HepG2 (cell line): ENCODE measurements around the gene SLC25A45. TPM values are rescaled to one million over a fixed set of nuclear protein-coding genes. Genes with fewer than 3 reads are reported as not detected.
A peak's percentile ranks its signal among the peaks of the same experiment; 100 is the strongest.

Source experiments
- ASH2L ChIP-seq: fragments of 300-600, 200-600 bp; sonication (generic); IDR thresholded peaks from 2 replicates; pipeline ENCODE4 v1.7.0; 2017; ENCODE audit warnings: low read depth, mild to moderate bottlenecking, moderate library complexity, mixed read lengths, low read length; ENCODE audit not compliant: insufficient read length
- ATRX ChIP-seq: sonication (generic); formaldehyde crosslinking; IDR thresholded peaks from 2 replicates; pipeline ENCODE4 v1.4.0; 2020; ENCODE audit warnings: missing genetic modification reagents, borderline replicate concordance
- CEBPB ChIP-seq: IDR thresholded peaks from 2 replicates; pipeline ENCODE4 v1.6.1; 2011; ENCODE audit warnings: low read depth, low read length, improper control_type of control experiment, borderline replicate concordance
- IRF1 ChIP-seq: sonication (generic); formaldehyde crosslinking; IDR thresholded peaks from 2 replicates; pipeline ENCODE4 v1.4.0; 2020; ENCODE audit warnings: low read depth, mild to moderate bottlenecking, missing genetic modification reagents
- JDP2 ChIP-seq: sonication (generic); formaldehyde crosslinking; IDR thresholded peaks from 2 replicates; pipeline ENCODE4 v1.8.1; 2022; ENCODE audit warnings: missing genetic modification reagents, borderline replicate concordance
- REL ChIP-seq: sonication (generic); formaldehyde crosslinking; conservative IDR thresholded peaks from 2 replicates; pipeline ENCODE4 v1.8.0; 2022; ENCODE audit warnings: mild to moderate bottlenecking, missing genetic modification reagents, moderate library complexity
- SALL1 ChIP-seq: sonication (generic); formaldehyde crosslinking; IDR thresholded peaks from 2 replicates; pipeline ENCODE4 v1.8.0; 2022; ENCODE audit warnings: mild to moderate bottlenecking, missing genetic modification reagents
- SMYD3 ChIP-seq: sonication (generic); formaldehyde crosslinking; IDR thresholded peaks from 2 replicates; pipeline ENCODE4 v1.8.1; 2023; ENCODE audit warnings: mild to moderate bottlenecking, missing genetic modification reagents
- SP140L ChIP-seq: sonication (generic); formaldehyde crosslinking; IDR thresholded peaks from 2 replicates; pipeline ENCODE4 v1.4.0; 2020; ENCODE audit warnings: missing genetic modification reagents, borderline replicate concordance
- STAT6 ChIP-seq: sonication (generic); formaldehyde crosslinking; IDR thresholded peaks from 2 replicates; pipeline ENCODE4 v1.4.0; 2020; ENCODE audit warnings: missing genetic modification reagents, mild to moderate bottlenecking, borderline replicate concordance
- ZBTB44 ChIP-seq: sonication (generic); formaldehyde crosslinking; IDR thresholded peaks from 2 replicates; pipeline ENCODE4 v1.4.0; 2020; ENCODE audit warnings: missing genetic modification reagents
- ZGPAT ChIP-seq: IDR thresholded peaks from 2 replicates; pipeline ENCODE4 v1.6.1; 2016; ENCODE audit warnings: mild to moderate bottlenecking
- ZNF121 ChIP-seq: sonication (generic); formaldehyde crosslinking; IDR thresholded peaks from 2 replicates; pipeline ENCODE4 v1.5.0; 2020; ENCODE audit warnings: mild to moderate bottlenecking, missing genetic modification reagents
- ZNF232 ChIP-seq: sonication (generic); formaldehyde crosslinking; IDR thresholded peaks from 2 replicates; pipeline ENCODE4 v1.4.0; 2020; ENCODE audit warnings: missing genetic modification reagents, borderline replicate concordance
- ZNF280D ChIP-seq: sonication (generic); formaldehyde crosslinking; IDR thresholded peaks from 2 replicates; pipeline ENCODE4 v1.5.1; 2020; ENCODE audit warnings: mild to moderate bottlenecking, missing genetic modification reagents
- ZNF589 ChIP-seq: sonication (generic); formaldehyde crosslinking; conservative IDR thresholded peaks from 2 replicates; pipeline ENCODE4 v1.8.0; 2022; ENCODE audit warnings: mild to moderate bottlenecking, moderate library complexity, missing genetic modification reagents
- ZNF746 ChIP-seq: sonication (generic); formaldehyde crosslinking; IDR thresholded peaks from 2 replicates; pipeline ENCODE4 v1.8.0; 2022; ENCODE audit warnings: mild to moderate bottlenecking, missing genetic modification reagents
- ZNF777 ChIP-seq: sonication (generic); formaldehyde crosslinking; IDR thresholded peaks from 2 replicates; pipeline ENCODE4 v1.4.0; 2020; ENCODE audit warnings: missing genetic modification reagents
- polyA plus RNA-seq, 8 experiments: library from polyadenylated mRNA; depleted of rRNA in 3 of 8; stranded (reverse) in 7 of 8; unstranded in 1 of 8; fragments of >200 nt; fragmentation: Illumina TruSeq in 4 of 8; extraction: Trizol in 4 of 8; gene quantifications; 2 replicates each; pipeline versions ENCODE4 v1.2.1 to v1.2.3, GENCODE V29; 2011 to 2016; ENCODE audit warnings: low read depth in 4 of 8, missing spikeins in 1 of 8, mixed read lengths in 1 of 8; ENCODE audit not compliant: insufficient read depth in 1 of 8
- total RNA-seq, 5 experiments: library from RNA; depleted of rRNA; stranded (reverse); fragments of >200 nt; fragmentation: Illumina TruSeq; extraction: Trizol; gene quantifications; 2 replicates each; pipeline ENCODE4 v1.2.3, GENCODE V29; 2016; ENCODE audit warnings: low read depth in 1 of 5

SLC25A45 gene
- total and polyA plus RNA-seq, 2 of the 13 experiments (the other 11 are each of a cell fraction or from before 2014, with no cell fraction given), result 1.2 to 3.4 TPM

GRCh38 chr11:65418681-65419459, 36.4 kb upstream of the SLC25A45 start (continued):
- TF ChIP-seq STAT6 (CRISPR knock-in tag), result peak; percentile 44; the same call in 1 of the 2 replicates
- peak; percentile 51; the same call in 1 of the 2 replicates for TF ChIP-seq ZBTB44 (CRISPR knock-in tag)
- 0 out of 2 replicates have a peak, but pooled peaks have one; percentile 8 for TF ChIP-seq CEBPB
- peak; percentile 90 for TF ChIP-seq ZNF746 (CRISPR knock-in tag)
- peak; percentile 77 for TF ChIP-seq ASH2L
- TF ChIP-seq ZNF777 (CRISPR knock-in tag), result 0 out of 2 replicates have a peak, but pooled peaks have one; percentile 24
- peak; percentile 28; the same call in 1 of the 2 replicates for TF ChIP-seq ZNF232 (CRISPR knock-in tag)
- TF ChIP-seq IRF1 (CRISPR knock-in tag), result 0 out of 2 replicates have a peak, but pooled peaks have one; percentile 7
- peak; percentile 86 for TF ChIP-seq ZNF589
- TF ChIP-seq SALL1 (CRISPR knock-in tag), result peak; percentile 94
- TF ChIP-seq JDP2 (CRISPR knock-in tag), result peak; percentile 93; the same call in 1 of the 2 replicates
- TF ChIP-seq ZNF280D, result peak; percentile 81
- TF ChIP-seq ZNF121 (CRISPR knock-in tag), result peak; percentile 63; the same call in 1 of the 2 replicates
- peak; percentile 86; the same call in 1 of the 2 replicates for TF ChIP-seq SMYD3 (CRISPR knock-in tag)
- TF ChIP-seq ATRX, result no peak
- peak; percentile 96 for TF ChIP-seq ZGPAT (CRISPR knock-in tag)
- TF ChIP-seq REL, result 0 out of 2 replicates have a peak, but pooled peaks have one; percentile 64
- TF ChIP-seq SP140L, result peak; percentile 24; the same call in 1 of the 2 replicates
